NCI-H446 (cell line): ENCODE data around the gene MEAK7.
"Not testable (repeated sequence)": the region's sequence is repeated elsewhere in the genome, so short reads cannot be mapped to it uniquely, and the experiment has no call there.

Experiments used
- DNase-seq, 2 experiments: peaks; one replicate each; lab custom pipeline; 2025; lab: John Stamatoyannopoulos, UW

Gene MEAK7

GRCh38 chr16:84532855-84533486 lies 28.5 kb upstream of the MEAK7 start:
- no peak for DNase-seq

GRCh38 chr16:84532291-84532724 lies 27.8 kb upstream of the MEAK7 start:
- no peak for DNase-seq

- no peak for DNase-seq
These were observed 27.2 kb upstream of the MEAK7 start for GRCh38 chr16:84531671-84532111.

- no peak for DNase-seq
These were observed 26.1 kb upstream of the MEAK7 start for GRCh38 chr16:84530590-84530989.

GRCh38 chr16:84529607-84530006 lies 25.1 kb upstream of the MEAK7 start:
- no peak for DNase-seq

GRCh38 chr16:84528322-84528721 lies 23.9 kb upstream of the MEAK7 start:
- DNase-seq = no peak

- DNase-seq = no peak
These were observed 23.2 kb upstream of the MEAK7 start for GRCh38 chr16:84527532-84528269.

GRCh38 chr16:84526794-84527531 lies 22.5 kb upstream of the MEAK7 start:
- DNase-seq = no peak

- not testable (repeated sequence) for DNase-seq
These were observed 20.6 kb upstream of the MEAK7 start for GRCh38 chr16:84524941-84525581.

- no peak for DNase-seq
These were observed 20.0 kb upstream of the MEAK7 start for GRCh38 chr16:84524346-84524920.

GRCh38 chr16:84521497-84521770 lies 17.0 kb upstream of the MEAK7 start:
- no peak for DNase-seq

GRCh38 chr16:84520725-84521496 lies 16.5 kb upstream of the MEAK7 start:
- DNase-seq = no peak

- DNase-seq = no peak
These were observed 15.4 kb upstream of the MEAK7 start for GRCh38 chr16:84519855-84520254.

- DNase-seq = no peak
These were observed 14.4 kb upstream of the MEAK7 start for GRCh38 chr16:84518804-84519341.

- not testable (repeated sequence) for DNase-seq
These were observed 13.8 kb upstream of the MEAK7 start for GRCh38 chr16:84518220-84518619.

GRCh38 chr16:84517366-84517765 lies 12.9 kb upstream of the MEAK7 start:
- DNase-seq = no peak

- no peak for DNase-seq
These were observed 10.7 kb upstream of the MEAK7 start for GRCh38 chr16:84514874-84515835.

GRCh38 chr16:84514295-84514873 lies 9.9 kb upstream of the MEAK7 start:
- DNase-seq = no peak

- DNase-seq = no peak
These were observed 9.2 kb upstream of the MEAK7 start for GRCh38 chr16:84513666-84514065.

- no peak for DNase-seq
These were observed 8.7 kb upstream of the MEAK7 start for GRCh38 chr16:84513123-84513522.
